ENCODE data around the gene ECT2L.

Gene ECT2L

DNA sequence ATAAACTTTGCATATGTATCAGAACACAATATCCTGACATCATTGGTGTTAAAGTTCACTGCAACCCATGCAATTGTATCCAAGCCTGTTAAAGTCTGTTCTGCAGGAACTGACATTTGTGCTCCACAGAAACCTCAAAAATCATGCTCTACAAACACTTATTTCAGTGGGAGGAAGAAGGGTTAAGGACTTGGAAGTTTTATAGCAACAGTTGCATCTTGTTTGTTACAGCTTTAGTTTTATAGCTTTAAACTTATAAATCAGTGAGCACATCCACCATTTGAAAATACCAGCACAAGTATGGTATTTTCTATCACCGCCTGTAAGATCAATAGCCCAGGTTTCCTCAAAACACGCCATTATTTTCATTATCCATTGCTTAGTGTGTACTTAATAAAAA, 884 bp downstream of the ECT2L start:
- no peak for ATAC-seq
- TF ChIP-seq OSR1 (CRISPR knock-in tag; IDR thresholded peaks at IDR 0.05) (no peak), CSDC2 (CRISPR knock-in tag; IDR thresholded peaks at IDR 0.05) (no peak), ESRRG (CRISPR knock-in tag; IDR thresholded peaks at IDR 0.05) (no peak), ZNF70 (CRISPR knock-in tag; IDR thresholded peaks at IDR 0.05) (no peak), TOX (CRISPR knock-in tag; IDR thresholded peaks at IDR 0.05; ENCODE audit: borderline replicate concordance) (no peak), TCF4 (CRISPR knock-in tag; IDR thresholded peaks at IDR 0.05; ENCODE audit: borderline replicate concordance) (no peak), PPARA (CRISPR knock-in tag; IDR thresholded peaks at IDR 0.05; ENCODE audit: borderline replicate concordance) (no peak), ZNF8 (CRISPR knock-in tag; IDR thresholded peaks at IDR 0.05) (no peak), BACH2 (CRISPR knock-in tag; IDR thresholded peaks at IDR 0.05; ENCODE audit: borderline replicate concordance) (no peak), ZFP3 (CRISPR knock-in tag; IDR thresholded peaks at IDR 0.05) (no peak), GLIS3 (CRISPR knock-in tag; IDR thresholded peaks at IDR 0.05) (no peak), ZC3H10 (CRISPR knock-in tag; IDR thresholded peaks at IDR 0.05) (no peak)
- TF ChIP-seq, protein P1, sequence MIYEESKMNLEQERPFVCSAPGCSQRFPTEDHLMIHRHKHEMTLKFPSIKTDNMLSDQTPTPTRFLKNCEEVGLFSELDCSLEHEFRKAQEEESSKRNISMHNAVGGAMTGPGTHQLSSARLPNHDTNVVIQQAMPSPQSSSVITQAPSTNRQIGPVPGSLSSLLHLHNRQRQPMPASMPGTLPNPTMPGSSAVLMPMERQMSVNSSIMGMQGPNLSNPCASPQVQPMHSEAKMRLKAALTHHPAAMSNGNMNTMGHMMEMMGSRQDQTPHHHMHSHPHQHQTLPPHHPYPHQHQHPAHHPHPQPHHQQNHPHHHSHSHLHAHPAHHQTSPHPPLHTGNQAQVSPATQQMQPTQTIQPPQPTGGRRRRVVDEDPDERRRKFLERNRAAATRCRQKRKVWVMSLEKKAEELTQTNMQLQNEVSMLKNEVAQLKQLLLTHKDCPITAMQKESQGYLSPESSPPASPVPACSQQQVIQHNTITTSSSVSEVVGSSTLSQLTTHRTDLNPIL (CRISPR knock-in tag; IDR thresholded peaks at IDR 0.05; ENCODE audit: low read depth), result no peak
- TF ChIP-seq, protein P2, sequence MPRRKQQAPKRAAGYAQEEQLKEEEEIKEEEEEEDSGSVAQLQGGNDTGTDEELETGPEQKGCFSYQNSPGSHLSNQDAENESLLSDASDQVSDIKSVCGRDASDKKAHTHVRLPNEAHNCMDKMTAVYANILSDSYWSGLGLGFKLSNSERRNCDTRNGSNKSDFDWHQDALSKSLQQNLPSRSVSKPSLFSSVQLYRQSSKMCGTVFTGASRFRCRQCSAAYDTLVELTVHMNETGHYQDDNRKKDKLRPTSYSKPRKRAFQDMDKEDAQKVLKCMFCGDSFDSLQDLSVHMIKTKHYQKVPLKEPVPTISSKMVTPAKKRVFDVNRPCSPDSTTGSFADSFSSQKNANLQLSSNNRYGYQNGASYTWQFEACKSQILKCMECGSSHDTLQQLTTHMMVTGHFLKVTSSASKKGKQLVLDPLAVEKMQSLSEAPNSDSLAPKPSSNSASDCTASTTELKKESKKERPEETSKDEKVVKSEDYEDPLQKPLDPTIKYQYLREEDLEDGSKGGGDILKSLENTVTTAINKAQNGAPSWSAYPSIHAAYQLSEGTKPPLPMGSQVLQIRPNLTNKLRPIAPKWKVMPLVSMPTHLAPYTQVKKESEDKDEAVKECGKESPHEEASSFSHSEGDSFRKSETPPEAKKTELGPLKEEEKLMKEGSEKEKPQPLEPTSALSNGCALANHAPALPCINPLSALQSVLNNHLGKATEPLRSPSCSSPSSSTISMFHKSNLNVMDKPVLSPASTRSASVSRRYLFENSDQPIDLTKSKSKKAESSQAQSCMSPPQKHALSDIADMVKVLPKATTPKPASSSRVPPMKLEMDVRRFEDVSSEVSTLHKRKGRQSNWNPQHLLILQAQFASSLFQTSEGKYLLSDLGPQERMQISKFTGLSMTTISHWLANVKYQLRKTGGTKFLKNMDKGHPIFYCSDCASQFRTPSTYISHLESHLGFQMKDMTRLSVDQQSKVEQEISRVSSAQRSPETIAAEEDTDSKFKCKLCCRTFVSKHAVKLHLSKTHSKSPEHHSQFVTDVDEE (CRISPR knock-in tag; IDR thresholded peaks at IDR 0.05), result no peak
- TF ChIP-seq, protein P3, sequence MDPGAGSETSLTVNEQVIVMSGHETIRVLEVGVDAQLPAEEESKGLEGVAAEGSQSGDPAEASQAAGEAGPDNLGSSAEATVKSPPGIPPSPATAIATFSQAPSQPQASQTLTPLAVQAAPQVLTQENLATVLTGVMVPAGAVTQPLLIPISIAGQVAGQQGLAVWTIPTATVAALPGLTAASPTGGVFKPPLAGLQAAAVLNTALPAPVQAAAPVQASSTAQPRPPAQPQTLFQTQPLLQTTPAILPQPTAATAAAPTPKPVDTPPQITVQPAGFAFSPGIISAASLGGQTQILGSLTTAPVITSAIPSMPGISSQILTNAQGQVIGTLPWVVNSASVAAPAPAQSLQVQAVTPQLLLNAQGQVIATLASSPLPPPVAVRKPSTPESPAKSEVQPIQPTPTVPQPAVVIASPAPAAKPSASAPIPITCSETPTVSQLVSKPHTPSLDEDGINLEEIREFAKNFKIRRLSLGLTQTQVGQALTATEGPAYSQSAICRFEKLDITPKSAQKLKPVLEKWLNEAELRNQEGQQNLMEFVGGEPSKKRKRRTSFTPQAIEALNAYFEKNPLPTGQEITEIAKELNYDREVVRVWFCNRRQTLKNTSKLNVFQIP (CRISPR knock-in tag; IDR thresholded peaks at IDR 0.05; ENCODE audit: borderline replicate concordance, low read depth), result no peak
- TF ChIP-seq, protein P4, sequence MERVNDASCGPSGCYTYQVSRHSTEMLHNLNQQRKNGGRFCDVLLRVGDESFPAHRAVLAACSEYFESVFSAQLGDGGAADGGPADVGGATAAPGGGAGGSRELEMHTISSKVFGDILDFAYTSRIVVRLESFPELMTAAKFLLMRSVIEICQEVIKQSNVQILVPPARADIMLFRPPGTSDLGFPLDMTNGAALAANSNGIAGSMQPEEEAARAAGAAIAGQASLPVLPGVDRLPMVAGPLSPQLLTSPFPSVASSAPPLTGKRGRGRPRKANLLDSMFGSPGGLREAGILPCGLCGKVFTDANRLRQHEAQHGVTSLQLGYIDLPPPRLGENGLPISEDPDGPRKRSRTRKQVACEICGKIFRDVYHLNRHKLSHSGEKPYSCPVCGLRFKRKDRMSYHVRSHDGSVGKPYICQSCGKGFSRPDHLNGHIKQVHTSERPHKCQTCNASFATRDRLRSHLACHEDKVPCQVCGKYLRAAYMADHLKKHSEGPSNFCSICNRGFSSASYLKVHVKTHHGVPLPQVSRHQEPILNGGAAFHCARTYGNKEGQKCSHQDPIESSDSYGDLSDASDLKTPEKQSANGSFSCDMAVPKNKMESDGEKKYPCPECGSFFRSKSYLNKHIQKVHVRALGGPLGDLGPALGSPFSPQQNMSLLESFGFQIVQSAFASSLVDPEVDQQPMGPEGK (CRISPR knock-in tag; IDR thresholded peaks at IDR 0.05; ENCODE audit: borderline replicate concordance), result no peak
- TF ChIP-seq, protein P5, sequence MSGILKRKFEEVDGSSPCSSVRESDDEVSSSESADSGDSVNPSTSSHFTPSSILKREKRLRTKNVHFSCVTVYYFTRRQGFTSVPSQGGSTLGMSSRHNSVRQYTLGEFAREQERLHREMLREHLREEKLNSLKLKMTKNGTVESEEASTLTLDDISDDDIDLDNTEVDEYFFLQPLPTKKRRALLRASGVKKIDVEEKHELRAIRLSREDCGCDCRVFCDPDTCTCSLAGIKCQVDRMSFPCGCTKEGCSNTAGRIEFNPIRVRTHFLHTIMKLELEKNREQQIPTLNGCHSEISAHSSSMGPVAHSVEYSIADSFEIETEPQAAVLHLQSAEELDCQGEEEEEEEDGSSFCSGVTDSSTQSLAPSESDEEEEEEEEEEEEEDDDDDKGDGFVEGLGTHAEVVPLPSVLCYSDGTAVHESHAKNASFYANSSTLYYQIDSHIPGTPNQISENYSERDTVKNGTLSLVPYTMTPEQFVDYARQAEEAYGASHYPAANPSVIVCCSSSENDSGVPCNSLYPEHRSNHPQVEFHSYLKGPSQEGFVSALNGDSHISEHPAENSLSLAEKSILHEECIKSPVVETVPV (CRISPR knock-in tag; IDR thresholded peaks at IDR 0.05), result no peak

DNA sequence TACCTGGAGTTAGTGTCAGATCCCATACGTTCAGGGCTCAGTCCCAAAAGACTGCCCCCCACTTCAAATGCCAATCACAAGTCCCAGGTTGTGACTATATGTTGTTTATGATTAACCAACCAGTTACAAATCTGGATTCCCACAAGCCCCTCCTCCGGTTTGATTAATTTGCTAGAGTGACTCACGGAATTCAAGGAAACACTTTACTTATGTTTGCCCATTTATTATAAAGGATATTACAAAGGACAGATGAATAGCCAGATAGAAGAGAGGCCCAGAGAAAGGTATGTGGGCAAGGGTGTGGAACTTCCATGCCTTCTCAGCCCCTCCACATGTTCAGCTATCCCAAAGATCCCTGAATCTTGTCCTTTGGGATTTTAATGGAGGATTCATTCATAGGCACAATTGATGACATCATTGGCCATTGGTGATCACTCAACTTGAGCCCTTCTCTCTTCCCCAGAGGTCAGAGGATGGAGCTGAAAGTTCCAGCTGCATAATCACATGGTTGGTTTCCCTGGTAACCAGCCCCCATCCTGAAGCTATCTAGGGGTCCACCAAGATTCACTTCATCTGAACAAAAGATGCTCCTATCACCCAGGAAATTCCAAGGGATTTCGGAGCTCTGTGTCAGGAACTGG, 2.0 kb downstream of the ECT2L start:
- no peak for TF ChIP-seq ZNF8 (CRISPR knock-in tag; IDR thresholded peaks at IDR 0.05)
- ATAC-seq, result no peak

DNA sequence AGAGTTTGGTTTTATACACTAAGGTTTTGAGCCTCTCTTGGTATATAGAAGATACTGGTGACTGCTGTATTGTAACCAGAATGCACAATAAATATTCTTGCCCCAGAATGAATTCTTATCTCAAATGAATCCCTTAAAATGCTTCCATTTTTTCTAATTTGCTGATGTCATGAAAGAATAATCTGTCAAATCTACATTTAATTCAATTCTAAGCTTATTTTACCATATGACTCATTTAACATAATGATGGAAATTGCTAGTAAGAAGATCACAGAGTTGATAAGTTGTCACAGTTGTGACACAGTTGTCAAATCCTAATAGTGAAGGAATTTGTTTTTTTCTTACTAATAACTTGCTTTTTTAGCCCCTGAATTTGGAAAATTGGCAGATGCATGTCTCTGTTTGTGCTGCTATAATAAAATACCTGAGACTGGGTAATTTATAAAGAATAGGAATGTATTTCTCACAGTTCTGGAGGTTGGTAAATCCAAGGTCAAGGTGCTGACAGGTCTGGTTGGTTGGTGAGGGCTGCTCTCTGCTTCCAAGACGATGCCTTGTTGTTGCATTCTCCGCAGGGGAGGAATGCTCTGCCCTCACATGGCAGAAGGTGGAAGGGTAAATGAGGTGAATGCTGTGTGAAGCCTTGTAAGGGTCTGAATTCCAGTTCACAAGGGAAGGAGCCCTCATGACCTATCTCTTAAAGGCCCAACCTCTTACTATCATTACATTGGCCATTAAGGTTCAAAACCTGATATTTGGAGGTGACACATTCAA, 4.7 kb downstream of the ECT2L start:
- ATAC-seq, result peak; percentile 78
- TF ChIP-seq OSR1 (CRISPR knock-in tag; IDR thresholded peaks at IDR 0.05) (no peak), CSDC2 (CRISPR knock-in tag; IDR thresholded peaks at IDR 0.05) (no peak), ZNF8 (CRISPR knock-in tag; IDR thresholded peaks at IDR 0.05) (peak; percentile 14; the same call in 1 of the 2 replicates), ARNTL (CRISPR knock-in tag; IDR thresholded peaks at IDR 0.05; ENCODE audit: borderline replicate concordance, low read depth) (no peak), TOX (CRISPR knock-in tag; IDR thresholded peaks at IDR 0.05; ENCODE audit: borderline replicate concordance) (no peak), ISL1 (CRISPR knock-in tag; IDR thresholded peaks at IDR 0.05) (peak; percentile 99), ZFP3 (CRISPR knock-in tag; IDR thresholded peaks at IDR 0.05) (peak; percentile 62; the same call in 1 of the 2 replicates), ZFP30 (CRISPR knock-in tag; IDR thresholded peaks at IDR 0.05) (no peak), ZC3H10 (CRISPR knock-in tag; IDR thresholded peaks at IDR 0.05) (peak; percentile 89), RARB (CRISPR knock-in tag; IDR thresholded peaks at IDR 0.05) (peak; percentile 39; the same call in 1 of the 2 replicates), BACH2 (CRISPR knock-in tag; IDR thresholded peaks at IDR 0.05; ENCODE audit: borderline replicate concordance) (no peak), ESRRG (CRISPR knock-in tag; IDR thresholded peaks at IDR 0.05) (peak; percentile 95), ZNF565 (CRISPR knock-in tag; conservative IDR thresholded peaks at IDR 0.05; ENCODE audit: low read depth) (no peak), GLIS3 (CRISPR knock-in tag; IDR thresholded peaks at IDR 0.05) (peak; percentile 67; the same call in 1 of the 2 replicates), SNAI2 (CRISPR knock-in tag; IDR thresholded peaks at IDR 0.05) (no peak)
- TF ChIP-seq, protein P1 (CRISPR knock-in tag; IDR thresholded peaks at IDR 0.05; ENCODE audit: low read depth), result peak; percentile 99
- TF ChIP-seq, protein P5 (CRISPR knock-in tag; IDR thresholded peaks at IDR 0.05), result peak; percentile 80; the same call in 1 of the 2 replicates

Measured in SK-N-SH treated with all-trans-retinoic acid at 6 μM for 48 hours (cell line).